ENCODE results near the gene KSR2.

KSR2 gene

DNA sequence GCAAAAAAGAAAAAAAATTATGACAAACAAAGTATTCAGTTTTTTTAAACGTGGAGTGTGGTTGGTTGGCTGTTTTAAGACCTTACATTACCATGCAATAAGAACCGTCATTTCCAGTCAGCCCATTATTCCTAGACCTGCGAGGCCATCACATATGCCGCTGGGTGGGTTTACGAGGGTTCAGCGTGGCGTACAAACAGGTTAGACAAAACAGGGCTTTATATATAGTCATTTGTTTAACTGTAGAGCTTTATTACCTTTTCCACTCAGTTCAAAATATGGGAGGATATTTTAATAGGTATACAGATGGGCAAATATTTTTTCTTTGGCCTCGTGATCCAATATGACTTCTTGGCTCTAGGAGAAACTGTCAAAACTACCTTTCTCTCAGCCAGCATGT, 67.2 kb downstream of the KSR2 start:
- Histone ChIP-seq H3K9me3 (ENCODE audit: control insufficient read depth, insufficient read depth, low read length) (no peaks in the 10 kb centered on the region), H4K20me1 (ENCODE audit: control insufficient read depth, insufficient read depth, low read depth, low read length) (no peaks in the 10 kb centered on the region), H3K36me3 (ENCODE audit: control insufficient read depth, low read length) (no peaks in the 10 kb centered on the region), H3K27me3 (ENCODE audit: control insufficient read depth, low read length) (no peaks in the 10 kb centered on the region), H3F3A (ENCODE audit: control insufficient read depth, insufficient read depth) (no peaks in the 10 kb centered on the region), H3K79me2 (ENCODE audit: control insufficient read depth, low read length) (no peaks in the 10 kb centered on the region), H3K27ac (ENCODE audit: low read depth, low read length) (no peak overlapping the region), H3K4me3 (ENCODE audit: low read length) (no peak overlapping the region), H3K4me2 (ENCODE audit: low read length) (no peak overlapping the region), H3K4me1 (ENCODE audit: control insufficient read depth, low read length) (no peaks in the 10 kb centered on the region), H3K9me2 (replicated peaks; ENCODE audit: control insufficient read depth, low read length) (no peaks in the 10 kb centered on the region; the same call in 1 of the 2 replicates)
- TF ChIP-seq, protein P1, sequence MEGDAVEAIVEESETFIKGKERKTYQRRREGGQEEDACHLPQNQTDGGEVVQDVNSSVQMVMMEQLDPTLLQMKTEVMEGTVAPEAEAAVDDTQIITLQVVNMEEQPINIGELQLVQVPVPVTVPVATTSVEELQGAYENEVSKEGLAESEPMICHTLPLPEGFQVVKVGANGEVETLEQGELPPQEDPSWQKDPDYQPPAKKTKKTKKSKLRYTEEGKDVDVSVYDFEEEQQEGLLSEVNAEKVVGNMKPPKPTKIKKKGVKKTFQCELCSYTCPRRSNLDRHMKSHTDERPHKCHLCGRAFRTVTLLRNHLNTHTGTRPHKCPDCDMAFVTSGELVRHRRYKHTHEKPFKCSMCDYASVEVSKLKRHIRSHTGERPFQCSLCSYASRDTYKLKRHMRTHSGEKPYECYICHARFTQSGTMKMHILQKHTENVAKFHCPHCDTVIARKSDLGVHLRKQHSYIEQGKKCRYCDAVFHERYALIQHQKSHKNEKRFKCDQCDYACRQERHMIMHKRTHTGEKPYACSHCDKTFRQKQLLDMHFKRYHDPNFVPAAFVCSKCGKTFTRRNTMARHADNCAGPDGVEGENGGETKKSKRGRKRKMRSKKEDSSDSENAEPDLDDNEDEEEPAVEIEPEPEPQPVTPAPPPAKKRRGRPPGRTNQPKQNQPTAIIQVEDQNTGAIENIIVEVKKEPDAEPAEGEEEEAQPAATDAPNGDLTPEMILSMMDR (IDR thresholded peaks at IDR 0.05; ENCODE audit: low read depth, low read length, poor library complexity, severe bottlenecking), result no peak
- TF ChIP-seq EZH2phosphoT487 (IDR thresholded peaks at IDR 0.05; ENCODE audit: borderline replicate concordance, low read length), result no peak

DNA sequence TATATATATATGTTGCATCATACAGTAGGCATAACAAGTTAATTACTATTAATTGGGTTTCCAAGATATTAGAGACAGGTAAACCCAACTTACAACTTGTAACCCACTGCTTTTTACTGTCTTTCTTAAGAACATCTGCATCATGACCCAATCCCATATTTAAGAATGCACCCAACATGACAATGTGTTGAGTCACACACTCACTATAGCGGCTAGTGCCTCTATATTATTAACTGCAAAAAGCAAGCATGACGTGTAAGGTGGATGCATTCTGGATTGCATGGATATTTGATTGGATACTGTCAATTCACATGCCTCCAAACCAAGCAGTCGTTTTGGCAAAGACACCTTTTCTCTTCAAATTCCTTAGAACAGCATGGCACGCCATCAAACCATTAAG, 68.2 kb downstream of the KSR2 start:
- Histone ChIP-seq H4K20me1 (ENCODE audit: control insufficient read depth, insufficient read depth, low read depth, low read length) (no peaks in the 10 kb centered on the region), H3K36me3 (ENCODE audit: control insufficient read depth, low read length) (no peaks in the 10 kb centered on the region), H3K27ac (ENCODE audit: low read depth, low read length) (no peak overlapping the region), H3K9me2 (replicated peaks; ENCODE audit: control insufficient read depth, low read length) (no peaks in the 10 kb centered on the region; the same call in 1 of the 2 replicates), H3K4me3 (ENCODE audit: low read length) (no peak overlapping the region), H3K9me3 (ENCODE audit: control insufficient read depth, insufficient read depth, low read length) (no peaks in the 10 kb centered on the region), H3K4me1 (ENCODE audit: control insufficient read depth, low read length) (no peaks in the 10 kb centered on the region), H3K79me2 (ENCODE audit: control insufficient read depth, low read length) (no peaks in the 10 kb centered on the region), H3F3A (ENCODE audit: control insufficient read depth, insufficient read depth) (no peaks in the 10 kb centered on the region), H3K27me3 (ENCODE audit: control insufficient read depth, low read length) (no peaks in the 10 kb centered on the region), H3K4me2 (ENCODE audit: low read length) (no peak overlapping the region)
- no peak for TF ChIP-seq EZH2phosphoT487 (IDR thresholded peaks at IDR 0.05; ENCODE audit: borderline replicate concordance, low read length)
- TF ChIP-seq, protein P1 (IDR thresholded peaks at IDR 0.05; ENCODE audit: low read depth, low read length, poor library complexity, severe bottlenecking), result no peak

DNA sequence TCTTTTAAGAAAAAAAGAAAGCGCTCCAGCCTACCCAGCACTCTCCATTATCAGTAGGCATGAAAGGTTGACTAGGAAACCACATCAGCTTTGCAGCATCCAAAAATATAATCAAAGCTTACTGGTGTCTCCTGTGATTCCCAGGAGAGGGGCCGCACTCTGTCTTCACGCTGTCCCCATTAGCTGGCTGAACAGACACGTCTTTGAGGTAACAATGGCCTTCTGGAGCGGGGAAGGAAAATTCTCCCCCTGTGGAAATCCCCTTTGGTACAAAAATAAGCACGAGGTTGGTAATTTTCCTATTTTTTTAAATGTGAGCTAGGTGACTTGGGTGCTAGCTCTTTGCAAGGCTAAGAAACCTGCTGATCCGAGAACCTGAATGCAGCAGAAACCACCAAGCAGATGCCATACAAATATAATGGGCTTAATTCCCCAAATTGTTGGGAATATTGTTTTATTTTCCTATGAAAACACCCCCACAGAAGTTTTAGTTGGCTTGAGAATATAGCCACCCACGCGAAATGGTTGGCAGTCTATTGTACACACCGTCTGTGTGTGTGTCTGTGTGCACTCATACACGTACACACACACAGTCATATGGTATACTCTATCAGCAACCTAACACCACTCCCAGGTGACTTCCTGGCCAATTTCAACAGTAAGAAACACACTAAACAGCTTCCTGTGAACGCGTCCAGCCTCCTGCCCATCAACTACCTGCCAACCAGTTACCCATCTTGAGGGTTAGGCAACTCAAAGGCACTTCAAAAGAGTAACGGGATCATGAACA, 71.2 kb downstream of the KSR2 start:
- Histone ChIP-seq H3K4me2 (ENCODE audit: low read length) (no peak overlapping the region), H3K4me3 (ENCODE audit: low read length) (no peak overlapping the region), H3K27me3 (ENCODE audit: control insufficient read depth, low read length) (no peaks in the 10 kb centered on the region), H3K9me2 (replicated peaks; ENCODE audit: control insufficient read depth, low read length) (no peaks in the 10 kb centered on the region; the same call in 1 of the 2 replicates), H3K79me2 (ENCODE audit: control insufficient read depth, low read length) (no peaks in the 10 kb centered on the region), H3K27ac (ENCODE audit: low read depth, low read length) (no peak overlapping the region), H3F3A (ENCODE audit: control insufficient read depth, insufficient read depth) (no peaks in the 10 kb centered on the region), H3K9me3 (ENCODE audit: control insufficient read depth, insufficient read depth, low read length) (no peaks in the 10 kb centered on the region), H3K36me3 (ENCODE audit: control insufficient read depth, low read length) (no peaks in the 10 kb centered on the region), H3K4me1 (ENCODE audit: control insufficient read depth, low read length) (no peaks in the 10 kb centered on the region), H4K20me1 (ENCODE audit: control insufficient read depth, insufficient read depth, low read depth, low read length) (no peaks in the 10 kb centered on the region)
- TF ChIP-seq, protein P1 (IDR thresholded peaks at IDR 0.05; ENCODE audit: low read depth, low read length, poor library complexity, severe bottlenecking), result no peak
- TF ChIP-seq EZH2phosphoT487 (IDR thresholded peaks at IDR 0.05; ENCODE audit: borderline replicate concordance, low read length), result no peak
